K562 treated with DMSO at 1 percent for 24 hours (cell line): ENCODE measurements around the gene TBC1D5. TPM values are rescaled to one million over a fixed set of nuclear protein-coding genes. Genes with fewer than 3 reads are reported as not detected.

Experiments
- total RNA-seq: library from RNA; unstranded; fragments of 300-600 nt; gene quantifications from 2 replicates; pipeline ENCODE4 v1.2.3, GENCODE V29; 2022; ENCODE audit warnings: low read depth; ENCODE audit not compliant: insufficient read depth

The TBC1D5 gene, protein sequence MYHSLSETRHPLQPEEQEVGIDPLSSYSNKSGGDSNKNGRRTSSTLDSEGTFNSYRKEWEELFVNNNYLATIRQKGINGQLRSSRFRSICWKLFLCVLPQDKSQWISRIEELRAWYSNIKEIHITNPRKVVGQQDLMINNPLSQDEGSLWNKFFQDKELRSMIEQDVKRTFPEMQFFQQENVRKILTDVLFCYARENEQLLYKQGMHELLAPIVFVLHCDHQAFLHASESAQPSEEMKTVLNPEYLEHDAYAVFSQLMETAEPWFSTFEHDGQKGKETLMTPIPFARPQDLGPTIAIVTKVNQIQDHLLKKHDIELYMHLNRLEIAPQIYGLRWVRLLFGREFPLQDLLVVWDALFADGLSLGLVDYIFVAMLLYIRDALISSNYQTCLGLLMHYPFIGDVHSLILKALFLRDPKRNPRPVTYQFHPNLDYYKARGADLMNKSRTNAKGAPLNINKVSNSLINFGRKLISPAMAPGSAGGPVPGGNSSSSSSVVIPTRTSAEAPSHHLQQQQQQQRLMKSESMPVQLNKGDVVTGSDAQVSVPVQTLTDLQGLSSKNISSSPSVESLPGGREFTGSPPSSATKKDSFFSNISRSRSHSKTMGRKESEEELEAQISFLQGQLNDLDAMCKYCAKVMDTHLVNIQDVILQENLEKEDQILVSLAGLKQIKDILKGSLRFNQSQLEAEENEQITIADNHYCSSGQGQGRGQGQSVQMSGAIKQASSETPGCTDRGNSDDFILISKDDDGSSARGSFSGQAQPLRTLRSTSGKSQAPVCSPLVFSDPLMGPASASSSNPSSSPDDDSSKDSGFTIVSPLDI
- 25.4 and 33.1 TPM in 2 replicates for total RNA-seq

DNA sequence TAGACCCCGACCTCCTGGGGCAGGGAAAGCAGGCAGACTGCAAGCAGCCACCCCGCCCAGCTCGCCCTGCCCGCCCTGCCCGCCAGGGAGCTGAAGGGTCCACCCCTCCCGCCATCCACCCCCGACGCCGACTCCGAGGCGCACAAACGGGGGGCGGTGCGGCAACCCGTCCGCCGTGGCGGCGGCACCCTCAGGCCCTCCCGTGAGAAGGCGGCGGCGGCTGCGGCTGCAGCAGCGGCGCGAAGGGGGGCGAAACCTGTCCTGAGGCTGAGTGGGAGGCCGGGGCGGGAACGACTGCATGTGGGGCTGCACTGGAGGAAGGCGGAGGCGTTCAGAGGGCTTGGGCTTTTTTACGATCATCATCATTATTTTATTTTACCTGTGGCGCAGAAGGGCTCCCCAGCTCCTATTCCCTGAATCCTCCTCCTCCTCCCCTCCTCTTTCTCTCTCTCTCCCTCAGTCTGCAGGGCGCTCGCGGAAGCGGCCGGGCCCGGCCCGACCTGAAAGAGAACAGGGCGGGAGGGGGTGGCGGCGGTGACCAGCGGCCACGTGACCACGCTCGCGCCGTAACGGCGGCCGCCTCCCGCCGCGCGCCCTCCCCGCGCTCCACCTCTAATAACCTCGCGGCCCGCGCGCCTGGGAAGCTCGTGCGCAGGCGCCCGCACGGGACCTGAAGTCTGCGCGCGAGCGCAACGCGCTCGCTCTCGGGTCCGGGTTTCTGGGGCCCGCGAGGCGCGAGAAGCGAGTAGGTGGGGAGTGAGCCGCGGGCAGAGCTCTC is at the start of gene TBC1D5:
TBC1D5 (minus strand) TSS at position 530 of the 778 bp plus-strand sequence. CDS start 234,061 bp downstream, outside the sequence.

